ENCODE results near the gene FAAP100.

Gene FAAP100

GRCh38 chr17:81539571-81539900 lies 12.6 kb downstream of the FAAP100 start:
- Histone ChIP-seq H3K27me3 (ENCODE audit: control insufficient read depth in 1 of 2, insufficient read depth in 2 of 2, low read length in 2 of 2) (peaks cover 6 to 25% of the 10 kb centered on the region in 2 donors), H3K4me1 (ENCODE audit: control insufficient read depth in 1 of 2, insufficient read depth in 2 of 2, low read length in 2 of 2) (peaks cover 4 to 7% of the 10 kb centered on the region in 2 donors), H3K27ac (ENCODE audit: low read depth, low read length) (no peak overlapping the region), H3K9ac (ENCODE audit: low read depth in 1 of 2, low read length in 2 of 2) (no peak overlapping the region), H3K4me3 (ENCODE audit: low read depth in 1 of 2, low read length in 2 of 2) (no peak overlapping the region), H3K9me3 (ENCODE audit: control insufficient read depth in 1 of 2, low read length in 2 of 2) (no peaks in the 10 kb centered on the region), H3K36me3 (ENCODE audit: control insufficient read depth in 1 of 2, insufficient read depth in 2 of 2, low read length in 2 of 2) (peaks cover 15 to 43% of the 10 kb centered on the region in 2 donors)

GRCh38 chr17:81538651-81539570 lies 13.2 kb downstream of the FAAP100 start:
- H3K4me1 ChIP-seq (ENCODE audit: control insufficient read depth in 1 of 2, insufficient read depth in 2 of 2, low read length in 2 of 2): peaks cover 4 to 7% of the 10 kb centered on the region in 2 donors
- no peaks in the 10 kb centered on the region for H3K9me3 ChIP-seq (ENCODE audit: control insufficient read depth in 1 of 2, low read length in 2 of 2)
- peaks cover 6 to 26% of the 10 kb centered on the region in 2 donors for H3K27me3 ChIP-seq (ENCODE audit: control insufficient read depth in 1 of 2, insufficient read depth in 2 of 2, low read length in 2 of 2)
- H3K36me3 ChIP-seq (ENCODE audit: control insufficient read depth in 1 of 2, insufficient read depth in 2 of 2, low read length in 2 of 2): peaks cover 9 to 37% of the 10 kb centered on the region in 2 donors
- no peak overlapping the region for H3K9ac ChIP-seq (ENCODE audit: low read depth in 1 of 2, low read length in 2 of 2)
- H3K27ac ChIP-seq (ENCODE audit: low read depth, low read length): no peak overlapping the region
- no peak overlapping the region for H3K4me3 ChIP-seq (ENCODE audit: low read depth in 1 of 2, low read length in 2 of 2)

- Histone ChIP-seq H3K4me1 (ENCODE audit: control insufficient read depth in 1 of 2, insufficient read depth in 2 of 2, low read length in 2 of 2) (peaks cover 4 to 12% of the 10 kb centered on the region in 2 donors), H3K27ac (ENCODE audit: low read depth, low read length) (no peak overlapping the region), H3K4me3 (ENCODE audit: low read depth in 1 of 2, low read length in 2 of 2) (no peak overlapping the region), H3K9ac (ENCODE audit: low read depth in 1 of 2, low read length in 2 of 2) (no peak overlapping the region), H3K27me3 (ENCODE audit: control insufficient read depth in 1 of 2, insufficient read depth in 2 of 2, low read length in 2 of 2) (peaks cover 6 to 26% of the 10 kb centered on the region in 2 donors), H3K9me3 (ENCODE audit: control insufficient read depth in 1 of 2, low read length in 2 of 2) (no peaks in the 10 kb centered on the region), H3K36me3 (ENCODE audit: control insufficient read depth in 1 of 2, insufficient read depth in 2 of 2, low read length in 2 of 2) (peaks cover 3 to 28% of the 10 kb centered on the region in 2 donors)
Observed at GRCh38 chr17:81537856-81538555, 14.1 kb downstream of the FAAP100 start.

- no peak overlapping the region for H3K4me3 ChIP-seq (ENCODE audit: low read depth in 1 of 2, low read length in 2 of 2)
- peaks cover 0 to 22% of the 10 kb centered on the region in 2 donors for H3K36me3 ChIP-seq (ENCODE audit: control insufficient read depth in 1 of 2, insufficient read depth in 2 of 2, low read length in 2 of 2)
Observed at GRCh38 chr17:81537343-81537855, 14.8 kb downstream of the FAAP100 start.

GRCh38 chr17:81536299-81537290 lies 15.6 kb downstream of the FAAP100 start:
- Histone ChIP-seq H3K9me3 (ENCODE audit: control insufficient read depth in 1 of 2, low read length in 2 of 2) (no peaks in the 10 kb centered on the region), H3K9ac (ENCODE audit: low read depth in 1 of 2, low read length in 2 of 2) (no peak overlapping the region), H3K27ac (ENCODE audit: low read depth, low read length) (no peak overlapping the region), H3K36me3 (ENCODE audit: control insufficient read depth in 1 of 2, insufficient read depth in 2 of 2, low read length in 2 of 2) (peaks cover 0 to 19% of the 10 kb centered on the region in 2 donors), H3K4me3 (ENCODE audit: low read depth in 1 of 2, low read length in 2 of 2) (no peak overlapping the region), H3K27me3 (ENCODE audit: control insufficient read depth in 1 of 2, insufficient read depth in 2 of 2, low read length in 2 of 2) (peaks cover 6 to 26% of the 10 kb centered on the region in 2 donors), H3K4me1 (ENCODE audit: control insufficient read depth in 1 of 2, insufficient read depth in 2 of 2, low read length in 2 of 2) (peaks cover 4 to 12% of the 10 kb centered on the region in 2 donors)

More at GRCh38 chr17:81537343-81537855, 14.8 kb downstream of the FAAP100 start:
- Histone ChIP-seq H3K9ac (ENCODE audit: low read depth in 1 of 2, low read length in 2 of 2) (no peak overlapping the region), H3K4me1 (ENCODE audit: control insufficient read depth in 1 of 2, insufficient read depth in 2 of 2, low read length in 2 of 2) (peaks cover 4 to 12% of the 10 kb centered on the region in 2 donors), H3K9me3 (ENCODE audit: control insufficient read depth in 1 of 2, low read length in 2 of 2) (no peaks in the 10 kb centered on the region), H3K27me3 (ENCODE audit: control insufficient read depth in 1 of 2, insufficient read depth in 2 of 2, low read length in 2 of 2) (peaks cover 6 to 26% of the 10 kb centered on the region in 2 donors), H3K27ac (ENCODE audit: low read depth, low read length) (no peak overlapping the region)

GRCh38 chr17:81535480-81536298 lies 16.5 kb downstream of the FAAP100 start:
- Histone ChIP-seq H3K9me3 (ENCODE audit: control insufficient read depth in 1 of 2, low read length in 2 of 2) (no peaks in the 10 kb centered on the region), H3K9ac (ENCODE audit: low read depth in 1 of 2, low read length in 2 of 2) (no peak overlapping the region), H3K4me1 (ENCODE audit: control insufficient read depth in 1 of 2, insufficient read depth in 2 of 2, low read length in 2 of 2) (peaks cover 4 to 12% of the 10 kb centered on the region in 2 donors), H3K4me3 (ENCODE audit: low read depth in 1 of 2, low read length in 2 of 2) (no peak overlapping the region), H3K36me3 (ENCODE audit: control insufficient read depth in 1 of 2, insufficient read depth in 2 of 2, low read length in 2 of 2) (peaks cover 0 to 11% of the 10 kb centered on the region in 2 donors), H3K27me3 (ENCODE audit: control insufficient read depth in 1 of 2, insufficient read depth in 2 of 2, low read length in 2 of 2) (peaks cover 6 to 28% of the 10 kb centered on the region in 2 donors), H3K27ac (ENCODE audit: low read depth, low read length) (no peak overlapping the region)

- no peaks in the 10 kb centered on the region for H3K9me3 ChIP-seq (ENCODE audit: control insufficient read depth in 1 of 2, low read length in 2 of 2)
- H3K4me1 ChIP-seq (ENCODE audit: control insufficient read depth in 1 of 2, insufficient read depth in 2 of 2, low read length in 2 of 2): peaks cover 4 to 12% of the 10 kb centered on the region in 2 donors
- H3K27ac ChIP-seq (ENCODE audit: low read depth, low read length): no peak overlapping the region
- H3K9ac ChIP-seq (ENCODE audit: low read depth in 1 of 2, low read length in 2 of 2): no peak overlapping the region
- H3K36me3 ChIP-seq (ENCODE audit: control insufficient read depth in 1 of 2, insufficient read depth in 2 of 2, low read length in 2 of 2): peaks cover 0 to 4% of the 10 kb centered on the region in 2 donors
- peaks cover 14 to 28% of the 10 kb centered on the region in 2 donors for H3K27me3 ChIP-seq (ENCODE audit: control insufficient read depth in 1 of 2, insufficient read depth in 2 of 2, low read length in 2 of 2)
- no peak overlapping the region for H3K4me3 ChIP-seq (ENCODE audit: low read depth in 1 of 2, low read length in 2 of 2)
Observed at GRCh38 chr17:81535007-81535328, 17.2 kb downstream of the FAAP100 start.

- Histone ChIP-seq H3K4me1 (ENCODE audit: control insufficient read depth in 1 of 2, insufficient read depth in 2 of 2, low read length in 2 of 2) (peaks cover 4 to 12% of the 10 kb centered on the region in 2 donors), H3K9ac (ENCODE audit: low read depth in 1 of 2, low read length in 2 of 2) (no peak overlapping the region), H3K4me3 (ENCODE audit: low read depth in 1 of 2, low read length in 2 of 2) (no peak overlapping the region), H3K9me3 (ENCODE audit: control insufficient read depth in 1 of 2, low read length in 2 of 2) (no peaks in the 10 kb centered on the region), H3K27me3 (ENCODE audit: control insufficient read depth in 1 of 2, insufficient read depth in 2 of 2, low read length in 2 of 2) (peaks cover 15 to 32% of the 10 kb centered on the region in 2 donors), H3K27ac (ENCODE audit: low read depth, low read length) (no peak overlapping the region), H3K36me3 (ENCODE audit: control insufficient read depth in 1 of 2, insufficient read depth in 2 of 2, low read length in 2 of 2) (no peaks in the 10 kb centered on the region)
Observed at GRCh38 chr17:81534157-81535006, 17.8 kb downstream of the FAAP100 start.

Measured in duodenal mucosa (tissue), 2 donors.